ENCODE results near the gene FLT1.

DNA sequence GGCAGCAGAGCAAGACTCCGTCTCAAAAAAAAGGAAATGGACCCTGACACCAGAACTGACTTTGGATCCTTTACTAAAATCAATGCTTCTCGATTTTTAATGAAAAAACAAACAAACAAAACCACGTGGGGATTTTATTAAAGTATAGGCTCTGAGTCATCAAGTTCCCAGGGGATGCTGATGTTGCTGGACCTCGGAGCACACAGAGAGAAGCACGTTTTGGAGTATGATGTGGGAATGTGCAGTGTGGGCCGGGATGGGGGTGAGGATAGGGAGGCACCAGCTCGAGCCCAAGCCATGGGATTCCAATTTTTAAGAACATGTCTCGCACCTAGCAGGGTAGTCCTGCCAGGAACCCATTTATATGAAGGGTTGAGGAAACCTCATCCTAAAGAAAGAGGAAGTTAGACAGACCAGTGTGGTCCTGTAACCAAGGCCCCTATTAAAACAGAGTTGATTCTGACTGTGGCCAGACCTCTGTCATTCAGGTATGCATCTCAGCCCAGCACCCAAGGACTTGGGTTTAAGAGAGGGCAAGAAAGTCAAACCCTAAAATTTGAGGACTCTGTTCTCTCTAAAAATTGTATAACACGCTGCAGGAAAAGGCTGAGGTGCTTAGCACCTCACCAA, 6.4 kb downstream of the FLT1 start:
- no peak for TF ChIP-seq GATA3 (IDR thresholded peaks at IDR 0.05; ENCODE audit: low read depth, low read length)
- no peak for TF ChIP-seq GATA2 (IDR thresholded peaks at IDR 0.05; ENCODE audit: low read depth, low read length)

Measured in SH-SY5Y (cell line).